Fibroblast of peridontal ligament (primary cell): ENCODE measurements around the gene ROBO1.

Experiments
- DNase-seq: peaks from one replicate; pipeline ENCODE4 v3.0.0-alpha.2; 2010; ENCODE audit errors: extremely low read depth

Gene ROBO1

DNA sequence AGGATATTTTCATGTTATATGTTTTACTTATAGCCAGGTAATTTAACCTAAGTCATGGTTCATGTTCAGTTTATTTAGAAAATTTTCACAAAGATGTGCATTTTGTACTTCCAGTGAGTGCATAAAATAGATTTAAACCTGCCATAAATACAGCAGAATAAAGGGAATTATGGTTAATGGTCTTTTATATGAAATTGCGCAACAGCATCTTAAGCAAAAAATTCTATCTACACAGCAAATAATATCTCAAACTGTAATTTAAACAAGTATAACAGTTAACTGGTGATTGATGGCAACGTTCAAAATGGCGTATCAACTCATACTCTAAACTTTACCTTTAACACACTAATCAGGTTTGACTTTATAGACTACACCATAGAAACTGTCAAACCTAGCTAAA is 97.6 kb downstream of the ROBO1 start:
- DNase-seq: no peak

DNA sequence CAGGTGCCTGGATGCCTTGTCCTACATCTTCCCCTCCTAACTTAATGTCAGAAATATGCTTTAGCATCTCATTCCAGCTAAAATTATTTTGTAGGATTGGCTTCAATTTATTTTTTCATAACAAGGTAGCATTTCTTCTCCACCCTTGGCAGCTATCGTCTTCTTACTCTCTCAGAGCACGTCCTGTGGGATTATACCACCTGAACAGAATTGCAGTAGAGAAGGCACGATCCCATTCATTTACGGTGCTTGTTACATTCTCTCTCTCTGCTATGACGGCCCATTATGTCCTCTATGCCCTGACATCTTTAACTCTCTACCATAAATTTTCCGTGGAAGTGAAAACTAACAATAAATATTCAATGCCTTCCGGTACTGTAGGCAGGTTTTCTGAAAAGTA is 103.3 kb downstream of the ROBO1 start:
- DNase-seq: no peak

- no peak for DNase-seq
Measured at GRCh38 chr3:79661896-79662295, 105.9 kb downstream of the ROBO1 start.

DNA sequence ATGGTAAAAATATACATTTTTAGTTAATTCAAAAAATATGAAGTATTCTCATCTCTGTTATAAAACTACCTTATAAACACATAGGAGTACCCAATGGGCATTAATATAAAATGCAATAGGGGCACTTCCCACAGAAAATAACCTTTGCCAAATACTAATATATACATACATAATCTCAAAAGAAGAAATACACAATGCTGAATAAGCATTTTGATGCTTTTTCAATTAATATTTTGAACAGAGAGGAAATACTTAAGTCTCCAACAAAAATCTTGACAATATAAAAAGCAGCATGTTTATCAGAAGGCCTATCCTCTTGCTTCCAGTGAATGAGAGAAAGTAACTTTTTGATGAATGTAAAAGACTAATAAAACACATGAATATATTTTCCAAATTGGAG is 110.7 kb downstream of the ROBO1 start:
- no peak for DNase-seq

GRCh38 chr3:79654019-79654418 is 113.8 kb downstream of the ROBO1 start:
- no peak for DNase-seq

DNA sequence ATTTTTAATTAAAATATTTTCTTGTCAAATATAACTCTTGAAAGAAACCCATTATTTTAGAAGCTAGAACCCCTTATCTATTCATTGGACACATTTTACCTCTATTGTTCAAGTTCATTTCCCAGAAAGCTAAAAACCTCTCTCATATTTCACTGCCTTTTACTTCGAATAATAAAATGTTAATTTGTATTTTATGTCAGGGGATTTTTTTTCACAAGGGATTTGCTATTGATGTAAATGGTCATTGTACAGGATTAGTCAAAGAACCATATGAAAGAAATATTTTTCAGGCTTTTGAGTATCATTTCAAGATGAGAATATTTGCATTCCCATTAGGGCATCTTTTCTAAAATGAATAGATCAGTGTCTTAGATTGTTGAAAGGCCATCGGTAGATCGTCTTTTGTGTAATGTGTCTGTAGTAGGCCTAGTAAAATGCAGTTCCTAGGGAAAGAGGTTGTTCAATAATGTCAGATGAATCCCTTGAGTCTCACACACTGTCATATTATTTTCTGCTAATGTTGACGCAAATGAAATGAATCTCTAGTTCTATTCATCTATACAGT is 114.5 kb downstream of the ROBO1 start:
- DNase-seq: no peak

- DNase-seq: no peak
Measured at GRCh38 chr3:79651536-79652065, 116.2 kb downstream of the ROBO1 start.

DNA sequence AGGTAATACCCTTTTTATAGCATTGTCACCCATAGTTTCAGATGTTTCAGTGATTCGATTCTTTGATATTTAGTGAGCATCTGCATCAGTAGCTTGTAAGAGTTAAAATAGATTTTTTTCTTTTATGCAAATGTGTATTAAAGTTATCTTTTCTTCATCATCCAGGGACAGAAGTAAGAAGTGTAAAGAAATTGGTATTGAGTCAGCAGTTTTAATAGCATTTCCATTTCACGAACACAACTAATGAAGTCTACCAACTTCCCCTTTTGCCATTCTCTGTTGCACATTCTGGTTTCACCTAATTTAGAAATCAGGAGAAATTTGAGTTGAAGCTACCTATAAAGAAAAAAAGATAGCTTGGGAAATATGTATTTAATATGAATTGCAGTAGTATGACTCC is 127.9 kb downstream of the ROBO1 start:
- no peak for DNase-seq

DNA sequence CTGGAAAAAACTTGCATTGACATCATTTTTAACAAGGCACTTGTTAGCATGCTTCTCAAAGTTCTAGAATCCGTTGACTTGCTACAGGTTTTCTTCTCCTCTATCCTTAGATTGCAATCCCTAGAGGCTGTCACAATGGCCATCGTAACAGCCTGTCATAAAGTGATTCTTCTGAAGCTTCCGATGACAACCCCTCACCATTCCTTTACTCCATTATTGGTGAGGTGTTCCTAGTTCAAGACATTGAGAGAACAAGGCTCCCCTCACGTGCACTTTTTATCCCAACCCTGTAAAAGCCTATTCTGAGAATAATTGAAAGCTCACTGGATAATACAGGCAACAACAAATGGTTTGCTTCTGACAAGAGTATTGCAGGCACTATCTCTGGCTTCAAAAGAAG is 131.4 kb downstream of the ROBO1 start:
- DNase-seq: no peak

DNA sequence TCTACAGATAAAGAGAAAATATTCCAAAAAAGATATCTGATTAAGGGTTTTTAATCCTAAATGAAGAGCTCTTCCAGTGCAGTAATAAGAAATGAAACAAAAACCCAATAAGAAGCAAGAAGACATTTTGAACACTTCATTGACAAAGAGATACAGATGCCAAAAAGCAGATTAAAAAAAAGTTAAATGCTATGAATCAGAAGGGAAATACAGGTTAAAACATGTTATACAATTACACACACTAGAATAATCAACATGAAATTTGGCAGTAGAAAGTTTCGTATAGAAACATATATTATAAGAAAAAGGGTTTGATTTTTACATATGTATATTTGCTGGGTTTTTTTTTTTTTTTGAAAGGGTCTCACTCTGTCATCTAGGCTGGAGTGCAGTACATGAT is 135.0 kb downstream of the ROBO1 start:
- no peak for DNase-seq

DNA sequence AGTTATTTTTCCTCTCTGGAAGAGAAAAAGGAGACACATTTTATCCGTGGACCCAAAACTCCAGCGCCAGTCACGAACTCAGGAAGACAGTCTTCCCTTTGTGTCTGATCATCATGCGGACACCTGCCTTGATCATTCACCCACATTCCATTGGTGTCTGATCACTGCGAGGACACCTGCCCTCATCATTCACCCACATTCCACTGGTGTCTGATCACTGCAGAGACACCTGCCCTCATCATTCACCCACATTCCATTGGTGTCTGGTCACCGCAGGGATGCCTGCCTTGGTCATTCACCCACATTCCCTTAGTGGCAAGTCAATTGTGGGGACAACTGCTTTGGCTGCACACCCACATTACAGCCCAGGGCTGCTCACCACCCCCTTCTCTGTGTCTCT is 148.9 kb downstream of the ROBO1 start:
- DNase-seq: no peak

DNA sequence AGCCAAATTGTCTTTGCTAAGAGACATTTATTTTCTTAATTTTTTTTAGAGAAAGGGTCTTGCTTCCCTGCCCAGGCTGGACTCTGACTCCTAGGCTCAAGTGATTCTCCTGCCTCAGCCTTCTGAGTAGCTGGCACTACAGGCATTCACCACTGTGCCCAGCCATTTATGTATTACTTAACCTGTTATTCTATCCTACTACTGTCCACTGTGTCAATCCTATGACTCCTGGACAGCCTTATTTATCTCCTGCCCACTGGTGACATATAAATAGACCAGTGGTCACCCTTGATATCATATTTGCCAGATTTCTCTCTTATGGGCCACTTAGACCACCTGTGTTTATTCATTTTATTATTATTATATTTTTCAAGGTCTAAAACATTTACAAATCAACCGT is 161.4 kb downstream of the ROBO1 start:
- no peak for DNase-seq

DNA sequence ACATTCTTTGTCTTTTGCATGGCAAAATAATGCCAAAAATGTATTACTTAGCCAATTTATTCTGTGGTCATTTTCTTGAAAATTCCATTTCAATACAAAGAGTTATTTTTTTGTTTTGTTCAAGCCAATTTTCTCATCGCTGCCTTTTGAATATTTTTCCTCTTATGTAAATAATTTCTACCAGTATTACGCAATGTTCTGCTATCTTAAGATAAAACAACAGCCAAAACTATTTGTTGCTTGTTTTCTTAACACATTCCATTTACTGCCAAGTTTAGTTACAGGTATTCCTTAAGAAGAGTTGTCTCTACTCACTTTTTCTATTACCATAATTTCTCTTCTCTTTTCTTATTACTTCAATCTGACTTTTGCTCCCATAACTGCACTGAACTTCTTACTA is 163.1 kb downstream of the ROBO1 start:
- DNase-seq: no peak

GRCh38 chr3:79602385-79602784 is 165.4 kb downstream of the ROBO1 start:
- DNase-seq: no peak

DNA sequence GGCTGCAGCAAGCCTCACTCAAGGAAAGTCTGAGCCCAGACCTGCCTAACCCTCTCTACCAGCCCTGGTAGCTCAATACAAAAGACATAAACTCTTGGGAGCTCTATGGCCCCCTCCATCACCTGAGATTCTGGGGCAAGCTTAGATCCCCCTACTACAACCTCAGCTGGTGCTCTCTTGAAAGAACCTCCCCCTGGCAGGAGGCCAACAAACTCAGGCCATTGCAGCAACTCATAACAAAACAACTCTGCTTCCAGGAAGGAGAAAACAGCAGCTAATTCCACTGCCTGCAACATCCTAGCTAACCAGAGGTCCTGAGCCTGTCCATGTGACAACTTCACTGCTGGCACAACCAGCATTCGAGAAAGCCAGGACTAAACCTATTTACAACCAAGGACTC is 169.2 kb downstream of the ROBO1 start:
- DNase-seq: no peak

GRCh38 chr3:79597709-79598108 is 170.1 kb downstream of the ROBO1 start:
- DNase-seq: no peak

GRCh38 chr3:79587150-79587549 is 180.6 kb downstream of the ROBO1 start:
- no peak for DNase-seq

GRCh38 chr3:79586232-79586631 is 181.6 kb downstream of the ROBO1 start:
- no peak for DNase-seq

DNA sequence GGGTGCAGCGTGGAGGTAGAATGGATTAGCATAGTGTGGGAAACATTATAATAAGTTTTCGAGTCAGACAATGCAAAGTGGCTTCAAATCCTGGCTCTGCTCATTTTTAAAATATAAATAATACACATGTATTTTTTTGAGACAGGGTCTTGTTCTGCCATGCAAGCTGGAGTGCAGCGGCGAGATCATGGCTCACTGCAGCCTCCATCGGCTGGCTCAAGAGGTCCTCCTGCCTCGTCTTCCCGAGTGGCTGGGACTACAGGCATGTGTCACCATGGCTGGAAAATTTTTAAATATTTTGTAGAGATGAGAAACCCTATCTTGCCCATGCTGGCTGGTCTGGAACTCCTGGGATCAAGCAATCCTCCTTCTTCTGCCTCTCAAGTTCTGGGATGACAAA is 194.9 kb downstream of the ROBO1 start:
- no peak for DNase-seq

DNA sequence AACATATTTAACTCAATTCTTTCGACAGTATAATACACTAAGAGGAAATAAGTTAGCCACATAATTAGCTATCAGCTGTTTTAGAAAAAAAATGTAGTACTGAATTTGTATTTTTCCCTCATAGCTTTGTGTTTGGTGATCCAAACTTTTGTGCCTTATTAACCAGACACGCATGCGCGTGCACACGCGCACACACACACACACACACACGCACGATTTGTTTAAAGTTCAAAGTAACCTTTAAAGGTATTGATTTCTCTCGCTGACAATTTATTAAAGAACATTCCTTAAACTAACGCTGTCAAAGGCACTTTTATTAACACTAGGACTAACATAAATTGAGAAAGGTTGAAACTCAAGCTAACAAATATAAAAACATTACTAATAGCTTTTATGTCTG is 198.9 kb downstream of the ROBO1 start:
- no peak for DNase-seq

- DNase-seq: no peak
Measured at GRCh38 chr3:79564192-79564591, 203.6 kb downstream of the ROBO1 start.

DNA sequence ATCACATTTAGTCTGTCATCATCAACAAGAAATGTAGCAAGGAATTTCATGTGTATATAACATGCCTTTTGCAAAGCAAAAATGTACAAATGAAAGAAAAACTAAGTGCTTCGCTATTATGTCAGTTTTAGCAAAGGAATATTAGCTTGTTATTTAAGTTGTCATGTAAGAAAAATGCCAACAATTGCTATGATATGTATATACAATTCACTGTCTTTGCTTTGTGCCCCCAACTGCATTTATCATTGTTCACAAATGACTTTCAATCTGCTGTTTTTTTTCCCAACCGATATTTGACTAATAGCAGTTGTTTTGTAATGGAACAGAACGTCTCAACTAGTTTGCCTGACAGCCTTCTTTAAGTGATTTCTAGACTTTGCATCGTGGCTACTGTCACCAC is 207.1 kb downstream of the ROBO1 start:
- DNase-seq: no peak

- DNase-seq: no peak
Measured at GRCh38 chr3:79558943-79559342, 208.9 kb downstream of the ROBO1 start.

DNA sequence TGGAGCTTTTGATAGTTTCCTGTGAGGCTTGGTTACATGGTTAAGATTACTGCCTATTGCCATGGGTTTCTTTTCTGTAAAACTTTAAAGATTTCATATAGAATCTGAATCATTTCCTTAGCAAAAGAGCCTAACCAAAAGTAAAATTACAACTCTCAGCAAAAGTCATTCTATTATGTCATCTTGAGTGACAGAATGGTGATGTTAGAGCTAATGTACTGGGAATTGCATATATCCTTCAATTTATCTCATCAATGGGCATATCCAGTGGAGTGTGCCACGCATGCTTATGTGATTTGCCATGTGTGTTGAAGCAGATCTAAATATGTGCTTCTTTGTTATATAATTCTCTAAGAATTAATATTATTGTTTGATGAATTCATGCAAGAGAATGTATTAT is 212.1 kb downstream of the ROBO1 start:
- DNase-seq: no peak
